Muscle of back (tissue), 11 donors: ENCODE data around the gene GIMAP6. TPM values are rescaled to one million over a fixed set of nuclear protein-coding genes. Genes with fewer than 3 reads are reported as not detected.
"Not testable (repeated sequence)": the region's sequence is repeated elsewhere in the genome, so short reads cannot be mapped to it uniquely, and the experiment has no call there.

Source experiments
- DNase-seq, 3 donors: peaks; one replicate each; pipeline versions ENCODE4 v3.0.0 to v3.0.0-alpha.2; 2013
- polyA plus RNA-seq, 10 donors: library from polyadenylated mRNA; unstranded; fragments of 120-200 nt; gene quantifications; one replicate each; pipeline ENCODE4 v1.2.1, GENCODE V29; 2013; ENCODE audit not compliant: insufficient read length in 10 of 10

Gene GIMAP6
- polyA plus RNA-seq, 10 donors, result 11.9 to 23.1 (median 15.5) TPM

GRCh38 chr7:150586068-150586784, 46.0 kb downstream of the GIMAP6 start:
- DNase-seq, result no peak

- no peak for DNase-seq
These were observed 47.0 kb downstream of the GIMAP6 start for GRCh38 chr7:150585199-150585598.

- DNase-seq, result no peak
These were observed 51.4 kb downstream of the GIMAP6 start for GRCh38 chr7:150580638-150581394.

- not testable (repeated sequence) for DNase-seq
These were observed 52.1 kb downstream of the GIMAP6 start for GRCh38 chr7:150579979-150580637.

Other genes starting within 250 kb of the GIMAP6 start
- 1 to 10 TPM; 5.5 to 9.8 (median 7.1) TPM for gene GIMAP8, start 181.8 kb downstream of the GIMAP6 start, polyA plus RNA-seq
- 10 to 100 TPM in 5 of 10 donors, 1 to 10 TPM in 5; 7.9 to 20.3 (median 10.6) TPM for gene GIMAP7, start 117.5 kb downstream of the GIMAP6 start, polyA plus RNA-seq
- gene GIMAP4, start 65.0 kb downstream of the GIMAP6 start, polyA plus RNA-seq, result 10 to 100 TPM; 17.1 to 32.7 (median 21.8) TPM
- 10 to 100 TPM in 1 of 10 donors, 1 to 10 TPM in 9; 5.1 to 11.0 (median 6.7) TPM for gene GIMAP2, start 53.3 kb upstream of the GIMAP6 start, polyA plus RNA-seq
- gene GIMAP1, start 84.2 kb upstream of the GIMAP6 start, polyA plus RNA-seq, result 1 to 10 TPM; 1.8 to 4.7 (median 2.9) TPM
- gene GIMAP5, start 105.0 kb upstream of the GIMAP6 start, polyA plus RNA-seq, result 10 to 100 TPM in 2 of 10 donors, 1 to 10 TPM in 8; 5.6 to 15.5 (median 7.6) TPM
- gene TMEM176B, start 168.0 kb upstream of the GIMAP6 start, polyA plus RNA-seq, result 10 to 100 TPM in 9 of 10 donors, 1 to 10 TPM in 1; 5.7 to 19.3 (median 14.5) TPM
- gene TMEM176A, start 168.4 kb upstream of the GIMAP6 start, polyA plus RNA-seq, result 10 to 100 TPM in 7 of 10 donors, 1 to 10 TPM in 3; 8.8 to 21.4 (median 12.6) TPM
- gene AOC1, start 220.1 kb upstream of the GIMAP6 start, polyA plus RNA-seq, result under 1 TPM in 5 of 10 donors, not detected in 5; 0.09 to 0.78 (median 0.22) TPM